Neuronal stem cell (in vitro differentiated cells): ENCODE measurements around the gene PCBP3.

Source experiments
- DNase-seq: peaks from one replicate; pipeline ENCODE4 v3.0.0-alpha.2; 2013; ENCODE audit warnings: low spot score
- H2AFZ ChIP-seq: one replicate; pipeline ENCODE4 v1.6.1; 2013; ENCODE audit warnings: mild to moderate bottlenecking, low read length, inconsistent platforms
- H2AK5ac ChIP-seq: 2 replicates; pipeline ENCODE4 v1.6.1; 2013; ENCODE audit warnings: low read depth, mild to moderate bottlenecking, inconsistent platforms, low read length, moderate library complexity, mixed read lengths
- H2BK120ac ChIP-seq: 2 replicates; pipeline ENCODE4 v1.6.1; 2013; ENCODE audit warnings: low read depth, mild to moderate bottlenecking, inconsistent platforms, low read length, moderate library complexity, mixed read lengths
- H2BK12ac ChIP-seq: one replicate; pipeline ENCODE4 v1.6.1; 2013; ENCODE audit warnings: low read length, inconsistent platforms
- H2BK15ac ChIP-seq: 2 replicates; pipeline ENCODE4 v1.6.1; 2013; ENCODE audit warnings: mild to moderate bottlenecking, low read length, inconsistent platforms, mixed read lengths
- H2BK5ac ChIP-seq: one replicate; pipeline ENCODE4 v1.6.1; 2013; ENCODE audit warnings: inconsistent platforms, mild to moderate bottlenecking, low read length, moderate library complexity
- H3K14ac ChIP-seq: one replicate; pipeline ENCODE4 v1.6.1; 2013; ENCODE audit warnings: low read length, inconsistent platforms
- H3K18ac ChIP-seq: 2 replicates; pipeline ENCODE4 v1.6.1; 2013; ENCODE audit warnings: low read length, inconsistent platforms
- H3K23ac ChIP-seq: 2 replicates; pipeline ENCODE4 v1.6.1; 2013; ENCODE audit warnings: low read depth, mild to moderate bottlenecking, mixed read lengths, low read length, inconsistent platforms; ENCODE audit not compliant: poor library complexity
- H3K27ac ChIP-seq: replicated peaks from 3 replicates; pipeline ENCODE4 v1.5.1; 2013; ENCODE audit warnings: low read length, inconsistent platforms
- H3K27me3 ChIP-seq, 3 experiments: 2 replicates each; pipeline ENCODE4 v1.6.1; 2013; ENCODE audit warnings: low read length in 3 of 3, mild to moderate bottlenecking in 2 of 3, inconsistent platforms in 1 of 3, low read depth in 1 of 3, mixed read lengths in 1 of 3, moderate library complexity in 1 of 3; ENCODE audit not compliant: control insufficient read depth in 3 of 3, insufficient read depth in 3 of 3
- H3K36me3 ChIP-seq, 2 donors: replicated peaks in 1 of 2; 2 replicates each; pipeline ENCODE4 v1.6.1; 2013; ENCODE audit warnings: low read length in 2 of 2; ENCODE audit not compliant: control insufficient read depth in 2 of 2, insufficient read depth in 2 of 2
- H3K4ac ChIP-seq: 2 replicates; pipeline ENCODE4 v1.6.1; 2013; ENCODE audit warnings: inconsistent platforms, mild to moderate bottlenecking, low read length, moderate library complexity
- H3K4me1 ChIP-seq, 2 donors: 1 replicate in 1 of 2; 2 replicates in 1 of 2; pipeline ENCODE4 v1.6.1; 2013; ENCODE audit warnings: low read length in 2 of 2, low read depth in 1 of 2; ENCODE audit not compliant: control insufficient read depth in 2 of 2, insufficient read depth in 1 of 2
- H3K4me2 ChIP-seq: one replicate; pipeline ENCODE4 v1.6.1; 2013; ENCODE audit warnings: mild to moderate bottlenecking, low read length, inconsistent platforms; ENCODE audit not compliant: insufficient read depth, poor library complexity, severe bottlenecking
- H3K4me3 ChIP-seq, 2 donors: 2 replicates each; pipeline ENCODE4 v1.5.1; 2013; ENCODE audit warnings: low read length in 2 of 2, mild to moderate bottlenecking in 2 of 2, inconsistent platforms in 1 of 2, moderate library complexity in 1 of 2
- H3K79me1 ChIP-seq: one replicate; pipeline ENCODE4 v1.6.1; 2013; ENCODE audit warnings: low read depth, mild to moderate bottlenecking, inconsistent platforms, low read length, moderate library complexity
- H3K9ac ChIP-seq: one replicate; pipeline ENCODE4 v1.6.1; 2013; ENCODE audit warnings: mild to moderate bottlenecking, low read depth, low read length, inconsistent platforms; ENCODE audit not compliant: poor library complexity
- H3K9me3 ChIP-seq, 2 donors: replicated peaks in 1 of 2; 2 replicates each; pipeline versions ENCODE3 to v1.6.1; 2013; ENCODE audit warnings: low read length in 2 of 2, mild to moderate bottlenecking in 2 of 2, inconsistent platforms in 1 of 2, low read depth in 1 of 2, mixed read lengths in 1 of 2, moderate library complexity in 1 of 2; ENCODE audit not compliant: control insufficient read depth in 2 of 2, insufficient read depth in 1 of 2
- H4K8ac ChIP-seq: one replicate; pipeline ENCODE4 v1.6.1; 2013; ENCODE audit warnings: low read depth, mild to moderate bottlenecking, inconsistent platforms, low read length, moderate library complexity
- H4K91ac ChIP-seq: one replicate; pipeline ENCODE4 v1.6.1; 2013; ENCODE audit warnings: low read length, low read depth, mild to moderate bottlenecking, inconsistent platforms; ENCODE audit not compliant: poor library complexity
- WGBS, 2 donors: extraction: QIAGEN DNeasy Blood & Tissue Kit; methylation state at CpG; one replicate each; pipeline ENCODE4 v1.1.7; 2013; ENCODE audit warnings: missing lambda C conversion rate in 2 of 2, mixed read lengths in 1 of 2; ENCODE audit not compliant: insufficient read length in 2 of 2, insufficient replicate concordance in 1 of 2; ENCODE audit errors: extremely low coverage in 2 of 2; 5-methylcytosine and 5-hydroxymethylcytosine counted together

Gene PCBP3

DNA sequence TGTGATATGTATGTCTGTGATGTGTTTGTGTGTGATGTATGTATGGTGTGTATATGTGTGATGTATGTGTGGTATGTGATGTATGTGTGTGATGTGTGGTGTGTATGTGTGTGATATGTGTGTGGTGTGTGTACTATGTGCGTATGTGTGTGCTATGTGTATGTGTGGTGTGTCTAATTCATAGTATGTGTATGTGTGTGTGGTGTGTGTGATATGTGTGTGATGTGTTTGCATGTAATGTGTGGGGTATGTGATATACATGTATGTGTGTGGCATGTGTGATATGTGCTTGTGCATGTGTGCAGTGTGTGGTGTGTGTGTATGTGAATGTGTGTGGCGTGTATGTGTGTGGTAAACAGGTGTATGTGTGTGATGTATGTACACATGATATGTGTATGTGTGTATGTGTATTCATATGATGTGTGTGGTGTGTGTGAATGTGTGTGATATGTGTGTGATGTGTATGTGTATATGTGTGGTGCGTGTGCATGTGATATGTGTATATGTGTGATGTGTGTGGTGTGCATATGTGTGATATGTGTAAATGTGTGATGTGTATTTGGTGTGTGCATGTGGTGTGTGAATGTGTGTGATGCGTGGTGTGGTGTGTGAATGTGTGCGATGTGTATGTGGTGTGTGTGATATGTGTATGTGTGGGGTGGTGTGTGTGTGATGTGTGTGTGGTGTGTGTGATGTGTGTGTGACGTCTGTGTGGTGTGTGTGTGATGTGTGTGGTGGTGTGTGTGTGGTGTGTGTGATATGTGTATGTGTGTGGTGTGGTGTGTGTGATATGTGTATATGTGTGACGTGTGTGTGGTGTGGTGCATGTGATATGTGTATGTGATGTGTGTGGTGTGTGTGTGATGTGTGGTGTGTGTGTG, 8.0 kb upstream of the PCBP3 start:
- Histone ChIP-seq H3K9ac (peak overlapping the region; percentile 66), H3K23ac (peak overlapping the region; percentile 22), H2AK5ac (no peak overlapping the region), H3K4me2 (no peak overlapping the region), H3K79me1 (peaks cover 7% of the 10 kb centered on the region), H2AFZ (no peak overlapping the region), H3K4me1 (peaks cover 0 to 4% of the 10 kb centered on the region in 2 donors), H3K36me3 (peaks cover 0 to 8% of the 10 kb centered on the region in 2 donors), H3K27me3 (peaks cover 0 to 21% (median 10%) of the 10 kb centered on the region in 3 experiments), H3K4ac (no peak overlapping the region), H3K27ac (no peak overlapping the region), H3K14ac (peak overlapping the region; percentile 12), H3K18ac (no peak overlapping the region), H4K8ac (peak overlapping the region; percentile 33), H3K4me3 (peak overlapping the region in 1 of 2 donors; percentile 70), H2BK12ac (no peak overlapping the region), H2BK15ac (no peak overlapping the region), H3K9me3 (peaks cover 0 to 19% of the 10 kb centered on the region in 2 donors), H2BK5ac (no peak overlapping the region), H4K91ac (peak overlapping the region; percentile 73), H2BK120ac (no peak overlapping the region)
- WGBS, 2 donors: 100% methylated on average over 1 to 6 of the region's 7 CpGs
- DNase-seq: no peak

DNA sequence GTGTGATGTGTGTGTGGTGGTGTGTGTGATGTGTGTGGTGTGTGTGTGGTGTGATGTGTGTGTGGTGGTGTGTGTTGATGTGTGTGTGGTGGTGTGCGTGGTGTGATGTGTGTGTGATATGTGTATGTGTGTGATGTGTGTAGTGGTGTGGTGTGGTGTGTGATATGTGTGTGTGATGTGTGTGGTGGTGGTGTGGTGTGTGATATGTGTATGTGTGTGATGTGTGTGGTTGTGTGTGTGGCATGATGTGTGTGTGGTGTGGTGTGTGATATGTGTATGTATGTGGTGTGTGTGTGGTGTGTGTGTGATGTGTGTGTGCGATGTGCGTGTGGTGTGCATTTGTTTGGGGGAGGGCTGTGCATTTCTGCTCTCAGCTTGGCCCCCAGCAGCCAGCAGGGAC, 7.1 kb upstream of the PCBP3 start:
- H3K27me3 ChIP-seq: peaks cover 0 to 30% (median 17%) of the 10 kb centered on the region in 3 experiments
- H3K18ac ChIP-seq: peak overlapping the region; percentile 78
- peak overlapping the region; percentile 68 for H3K9ac ChIP-seq
- H3K79me1 ChIP-seq: peaks cover 7% of the 10 kb centered on the region
- peaks cover 0 to 5% of the 10 kb centered on the region in 2 donors for H3K4me1 ChIP-seq
- no peak overlapping the region for H2BK5ac ChIP-seq
- 100% methylated on average over 1 of the region's 3 CpGs; no CpG with 5 or more reads in 1 of the 2 donors for WGBS, 2 donors
- peak overlapping the region; percentile 94 for H3K14ac ChIP-seq
- peak overlapping the region; percentile 56 for H4K91ac ChIP-seq
- no peak overlapping the region for H2AFZ ChIP-seq
- peak overlapping the region; percentile 33 for H4K8ac ChIP-seq
- no peak overlapping the region for H2BK120ac ChIP-seq
- H3K27ac ChIP-seq: no peak overlapping the region
- H2AK5ac ChIP-seq: no peak overlapping the region
- no peak overlapping the region for H2BK15ac ChIP-seq
- H3K9me3 ChIP-seq: peaks cover 0 to 19% of the 10 kb centered on the region in 2 donors
- H2BK12ac ChIP-seq: no peak overlapping the region
- H3K4me3 ChIP-seq: peak overlapping the region in 1 of 2 donors; percentile 70
- H3K36me3 ChIP-seq: peaks cover 0 to 8% of the 10 kb centered on the region in 2 donors
- H3K4me2 ChIP-seq: no peak overlapping the region
- H3K4ac ChIP-seq: no peak overlapping the region
- peak overlapping the region; percentile 58 for H3K23ac ChIP-seq
- DNase-seq: no peak

DNA sequence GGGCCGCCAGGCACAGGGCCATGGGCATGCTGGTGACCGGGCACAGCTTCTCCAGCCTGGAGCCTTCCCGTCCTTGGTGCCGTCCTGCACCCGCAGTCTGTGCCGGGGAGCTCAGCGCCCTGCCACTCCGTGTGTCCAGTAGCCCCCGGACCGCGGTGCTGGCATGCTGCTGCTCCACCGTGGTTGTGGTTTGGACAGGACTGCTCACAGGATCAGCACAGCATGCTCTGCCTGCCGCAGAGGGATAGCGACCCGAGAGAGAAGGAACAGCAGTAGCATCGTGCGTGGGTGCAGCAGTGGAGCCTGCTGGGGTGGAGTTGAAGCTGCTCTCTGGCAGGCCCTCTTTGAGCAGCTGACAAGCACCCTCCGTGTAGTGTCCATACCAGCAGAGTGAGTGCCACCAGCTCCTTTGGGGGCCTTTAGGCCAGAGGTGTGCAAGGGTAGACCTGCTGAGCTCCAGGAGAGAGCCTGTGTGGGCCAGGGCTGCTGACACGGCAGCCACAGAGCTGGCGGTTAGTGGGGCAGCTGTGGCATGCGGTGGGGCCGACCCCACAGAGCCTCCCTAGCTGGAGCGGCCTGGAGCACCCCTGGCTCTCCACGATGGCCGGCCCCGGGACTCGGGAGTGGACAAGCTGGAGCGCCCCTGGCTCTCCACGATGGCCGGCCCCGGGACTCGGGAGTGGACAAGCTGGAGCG, 6.4 kb upstream of the PCBP3 start:
- peak overlapping the region; percentile 44 for H2BK15ac ChIP-seq
- no peak for DNase-seq
- H3K9me3 ChIP-seq: peaks cover 0 to 19% of the 10 kb centered on the region in 2 donors
- H3K14ac ChIP-seq: peak overlapping the region; percentile 94
- peak overlapping the region; percentile 68 for H3K9ac ChIP-seq
- WGBS, 2 donors: no CpG with 5 or more reads among the region's 33 CpGs
- no peak overlapping the region for H2BK120ac ChIP-seq
- H2BK12ac ChIP-seq: peak overlapping the region; percentile 94
- peaks cover 0 to 7% of the 10 kb centered on the region in 2 donors for H3K4me1 ChIP-seq
- no peak overlapping the region for H4K8ac ChIP-seq
- H3K4me3 ChIP-seq: peak overlapping the region in 1 of 2 donors; percentile 37
- H2AFZ ChIP-seq: no peak overlapping the region
- peaks cover 7% of the 10 kb centered on the region for H3K79me1 ChIP-seq
- peak overlapping the region; percentile 78 for H3K18ac ChIP-seq
- H3K4ac ChIP-seq: no peak overlapping the region
- peaks cover 0 to 36% (median 23%) of the 10 kb centered on the region in 3 experiments for H3K27me3 ChIP-seq
- H2AK5ac ChIP-seq: peak overlapping the region; percentile 85
- H2BK5ac ChIP-seq: peak overlapping the region; percentile 7
- H3K27ac ChIP-seq: peak overlapping the region; percentile 45
- no peak overlapping the region for H3K4me2 ChIP-seq
- peak overlapping the region; percentile 56 for H4K91ac ChIP-seq
- peaks cover 0 to 8% of the 10 kb centered on the region in 2 donors for H3K36me3 ChIP-seq
- H3K23ac ChIP-seq: peak overlapping the region; percentile 58
